ENCODE data around the gene BCL2L13.
"Not testable (repeated sequence)": the region's sequence is repeated elsewhere in the genome, so short reads cannot be mapped to it uniquely, and the experiment has no call there.

Gene BCL2L13

DNA sequence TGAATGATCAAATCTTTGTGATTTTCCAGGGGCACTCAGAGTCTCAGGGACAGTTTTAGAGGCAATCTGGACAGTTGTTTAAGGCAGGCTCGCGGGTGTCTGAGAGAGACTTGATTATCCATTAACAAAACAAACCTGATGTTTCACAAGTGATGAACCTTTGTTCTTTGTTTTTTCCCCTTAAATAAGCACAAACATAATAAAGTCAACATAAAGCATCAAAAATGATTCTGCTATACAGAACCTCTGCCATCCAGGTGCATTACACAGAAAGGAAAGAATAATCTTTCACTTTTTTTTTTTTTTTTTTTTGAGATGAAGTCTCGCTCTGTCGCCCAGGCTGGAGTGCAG lies 122.6 kb downstream of the BCL2L13 start:
- no peak for DNase-seq (ENCODE audit: low spot score)

DNA sequence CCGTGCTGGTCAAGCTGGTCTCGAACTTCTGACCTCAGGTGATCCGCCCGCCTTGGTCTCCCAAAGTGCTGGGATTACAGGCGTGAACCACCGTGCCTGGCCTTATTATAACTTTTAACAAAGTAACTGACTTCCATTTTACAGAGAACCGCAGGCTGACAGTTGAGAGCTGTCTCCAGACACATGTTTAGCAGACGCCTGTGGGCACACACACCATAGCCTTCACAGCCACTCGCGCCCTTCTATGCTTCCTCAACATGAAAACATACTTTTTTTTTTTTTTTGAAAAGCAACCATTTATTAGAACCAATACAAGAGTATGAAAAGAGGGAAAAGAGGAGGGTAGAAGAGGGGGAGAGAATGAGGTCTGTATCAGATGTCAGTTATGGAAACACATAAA lies 124.9 kb downstream of the BCL2L13 start:
- DNase-seq (ENCODE audit: low spot score) = not testable (repeated sequence)

DNA sequence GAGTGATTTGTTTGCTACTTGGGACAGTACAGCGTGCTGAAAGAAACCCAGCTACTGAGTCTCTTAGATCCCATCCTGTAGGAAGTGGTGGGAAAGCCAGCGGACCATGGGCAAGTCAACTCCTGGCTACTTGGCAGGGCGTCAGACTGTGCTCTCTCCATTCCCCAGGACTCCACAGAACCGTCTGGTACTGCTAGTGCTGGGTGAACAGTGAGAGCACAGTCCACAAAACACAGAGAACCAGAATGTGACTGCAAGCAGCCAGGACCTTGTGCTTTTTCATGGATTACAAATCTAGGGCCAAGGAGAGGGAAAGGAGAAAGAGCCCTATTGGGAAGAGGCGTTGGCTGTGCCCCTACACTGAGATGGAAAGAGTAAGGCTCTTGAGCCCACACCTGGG lies 125.5 kb downstream of the BCL2L13 start:
- DNase-seq (ENCODE audit: low spot score) = no peak

DNA sequence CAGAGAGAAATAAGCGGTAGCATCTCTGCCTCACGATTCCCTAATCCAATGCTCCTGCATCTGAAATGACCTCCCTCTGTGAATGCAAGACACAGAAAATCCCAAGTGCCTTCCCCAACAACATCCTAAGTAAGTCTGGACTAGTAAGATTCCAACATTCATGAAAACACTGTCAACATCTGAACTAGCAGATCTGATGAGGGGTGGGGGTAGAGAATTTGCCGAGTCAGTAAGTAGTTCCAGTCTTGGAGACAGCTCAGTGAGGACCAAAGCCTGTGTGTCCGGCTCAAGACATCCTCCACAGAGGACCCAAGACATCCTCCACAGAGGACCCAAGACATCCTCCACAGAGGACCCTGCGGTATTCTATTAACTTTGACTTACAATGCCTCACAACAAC lies 126.3 kb downstream of the BCL2L13 start:
- DNase-seq (ENCODE audit: low spot score) = not testable (repeated sequence)

DNA sequence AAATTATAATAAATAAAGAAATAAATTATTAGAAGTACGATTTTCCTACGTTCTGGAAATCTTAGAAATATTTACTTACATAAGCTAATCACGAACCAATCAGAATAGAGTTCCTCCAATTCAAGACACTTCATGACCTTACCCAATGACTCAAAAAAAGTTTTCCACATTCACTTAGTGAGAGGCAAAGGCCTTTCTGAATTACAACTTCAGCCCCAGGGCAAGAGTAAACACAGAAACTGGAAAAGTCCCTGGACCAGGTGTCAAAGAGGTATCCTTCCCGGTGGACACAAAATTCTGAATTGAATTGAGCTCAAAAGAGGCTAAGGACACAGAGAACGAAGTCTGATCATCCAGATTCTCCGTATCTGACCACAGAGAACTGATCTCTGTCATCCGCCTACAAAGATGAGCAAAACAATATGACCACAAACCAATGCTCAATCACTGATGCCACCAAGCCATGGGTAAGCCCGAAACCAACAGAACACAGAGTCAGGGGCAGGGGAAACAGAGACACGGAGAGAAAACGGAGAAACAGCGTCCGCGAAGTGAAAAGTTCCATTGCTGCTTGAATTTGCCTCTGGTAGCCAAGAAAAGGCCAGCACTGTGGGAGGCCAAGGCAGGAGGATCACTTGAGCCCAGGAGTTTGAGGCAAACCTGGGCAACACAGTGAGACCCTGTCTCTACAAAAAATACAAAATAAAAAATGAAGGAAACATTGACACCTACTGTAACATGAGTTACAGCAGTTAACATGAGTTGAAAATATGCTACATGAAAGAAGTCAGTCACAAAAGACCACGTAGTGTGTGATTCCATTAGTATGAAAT lies 128.9 kb downstream of the BCL2L13 start:
- DNase-seq (ENCODE audit: low spot score) = no peak

DNA sequence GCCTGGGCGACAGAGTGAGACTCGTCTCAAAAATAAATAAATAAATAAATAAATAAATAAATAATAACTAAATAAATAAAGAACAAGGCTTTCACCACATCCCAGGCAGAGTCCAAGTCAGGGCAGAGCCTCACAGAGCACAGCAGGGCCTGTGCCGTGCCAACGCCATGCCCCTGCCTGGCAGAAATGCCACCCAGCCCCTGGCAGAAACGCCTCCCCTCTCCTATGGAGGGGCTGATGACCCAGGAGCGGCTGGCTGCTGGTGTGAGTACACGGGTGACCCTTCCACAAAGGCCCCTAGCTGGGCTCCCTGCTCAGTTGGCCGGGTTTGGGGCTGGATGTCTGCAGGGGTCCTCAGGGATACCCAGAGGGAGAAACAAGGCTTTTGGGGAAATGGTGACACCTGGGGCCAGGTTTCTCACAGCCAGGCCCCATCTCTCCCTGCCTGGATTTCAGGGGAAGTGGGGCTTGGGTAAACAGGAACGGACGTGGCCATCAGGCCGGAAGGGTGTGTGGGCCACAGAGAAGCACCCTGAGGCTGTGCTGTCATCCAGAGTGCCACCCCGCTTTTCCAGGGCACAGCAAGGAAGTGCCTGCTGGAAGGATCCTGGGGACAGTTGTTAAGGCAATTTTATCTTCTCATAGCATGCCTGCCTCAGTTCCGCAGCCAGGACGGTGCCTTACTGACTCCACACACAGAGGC lies 130.6 kb downstream of the BCL2L13 start:
- DNase-seq (ENCODE audit: low spot score) = no peak

DNA sequence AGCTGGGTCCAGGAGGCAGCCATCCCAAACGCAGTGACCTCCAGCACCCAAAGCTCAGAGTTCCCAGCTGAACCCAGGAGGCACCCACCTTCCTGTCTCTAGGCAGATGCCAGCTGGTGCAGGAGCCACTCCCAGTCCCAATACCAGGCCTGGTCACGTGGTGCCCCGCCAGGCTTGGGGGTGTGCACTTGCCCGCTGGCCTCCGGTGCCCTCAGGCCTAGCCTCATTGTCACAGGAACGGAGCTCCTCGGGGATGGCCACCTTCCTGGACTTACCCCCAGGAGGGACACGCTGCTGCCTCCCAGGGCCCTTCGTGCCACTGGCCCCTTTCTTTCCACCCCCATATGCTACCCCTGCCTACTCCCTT lies 131.1 kb downstream of the BCL2L13 start:
- DNase-seq (ENCODE audit: low spot score) = no peak

DNA sequence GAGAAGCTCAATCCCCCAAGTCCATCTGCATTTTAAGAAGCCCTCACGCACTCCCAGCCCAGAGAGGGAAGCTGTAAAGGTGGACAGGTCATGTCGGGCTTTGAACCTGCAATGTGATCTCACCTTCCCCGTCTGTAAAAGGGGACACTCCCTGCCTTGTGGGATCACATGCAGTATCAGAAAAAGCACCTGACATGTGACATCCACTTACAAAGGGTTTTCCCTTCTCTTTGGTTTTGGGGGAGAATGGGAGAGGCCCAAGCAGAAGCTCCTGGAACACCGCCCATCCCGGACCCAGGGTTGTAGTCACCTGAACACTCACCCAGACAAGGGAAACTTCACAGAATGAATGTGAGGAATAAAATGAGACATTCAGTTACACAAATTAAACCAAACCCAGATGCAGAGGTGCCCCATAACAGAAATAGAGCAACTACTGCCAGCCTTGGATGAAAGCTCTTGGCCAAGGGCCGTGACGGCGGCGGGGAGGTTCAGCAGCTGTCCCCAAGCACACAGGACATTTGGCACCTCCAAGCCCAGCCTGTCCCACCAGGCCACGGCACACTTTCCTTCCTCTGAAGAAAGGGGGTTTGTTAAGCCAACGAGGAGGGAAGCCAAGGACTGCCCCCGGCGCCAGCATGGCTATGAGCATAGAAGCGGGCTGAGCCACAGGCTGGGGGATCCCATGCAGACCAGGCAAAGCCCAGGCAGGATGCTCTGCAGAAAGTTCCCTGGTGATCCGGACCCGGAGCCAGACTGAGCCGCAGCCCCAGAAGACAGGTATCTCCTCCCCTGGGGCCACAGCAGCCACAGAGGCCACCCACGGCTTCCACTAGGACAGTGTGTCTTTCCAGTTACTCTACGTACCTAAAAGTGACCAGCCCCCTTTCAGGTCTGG lies 131.9 kb downstream of the BCL2L13 start:
- no peak for DNase-seq (ENCODE audit: low spot score)

DNA sequence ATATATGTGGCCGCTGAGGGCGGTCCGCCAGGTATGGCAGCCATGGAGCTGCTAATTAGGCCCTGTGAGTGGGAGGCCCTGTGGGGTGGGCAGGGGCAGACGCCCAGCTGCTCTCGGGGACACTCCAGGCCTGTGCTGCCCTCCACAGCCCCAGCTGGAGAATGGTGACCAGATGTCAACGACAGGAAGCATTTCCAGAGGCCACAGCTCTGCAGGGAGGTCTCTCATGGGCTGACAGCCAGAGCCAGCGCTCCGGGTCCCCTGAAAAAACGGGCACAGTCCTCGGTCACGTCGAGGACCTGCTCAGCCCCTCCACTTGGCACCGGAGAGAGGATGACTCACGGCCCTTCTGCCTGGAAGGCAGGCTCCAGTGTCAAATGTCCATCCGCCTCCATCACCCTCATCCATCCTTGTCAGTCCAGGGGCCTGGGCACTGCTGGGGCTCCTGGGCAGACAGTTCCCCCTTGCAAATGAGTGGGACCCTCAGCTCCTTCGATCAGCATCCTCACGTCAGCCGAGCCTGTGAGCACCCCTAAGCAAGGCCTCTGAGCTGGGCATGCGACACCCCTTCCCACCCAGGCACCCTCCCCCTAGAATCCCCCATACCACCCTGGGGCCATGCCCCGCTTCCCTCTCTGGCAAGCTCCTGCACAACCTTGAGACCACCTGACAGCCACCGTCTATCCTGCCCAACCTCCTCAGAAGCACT lies 133.8 kb downstream of the BCL2L13 start:
- DNase-seq (ENCODE audit: low spot score) = no peak

DNA sequence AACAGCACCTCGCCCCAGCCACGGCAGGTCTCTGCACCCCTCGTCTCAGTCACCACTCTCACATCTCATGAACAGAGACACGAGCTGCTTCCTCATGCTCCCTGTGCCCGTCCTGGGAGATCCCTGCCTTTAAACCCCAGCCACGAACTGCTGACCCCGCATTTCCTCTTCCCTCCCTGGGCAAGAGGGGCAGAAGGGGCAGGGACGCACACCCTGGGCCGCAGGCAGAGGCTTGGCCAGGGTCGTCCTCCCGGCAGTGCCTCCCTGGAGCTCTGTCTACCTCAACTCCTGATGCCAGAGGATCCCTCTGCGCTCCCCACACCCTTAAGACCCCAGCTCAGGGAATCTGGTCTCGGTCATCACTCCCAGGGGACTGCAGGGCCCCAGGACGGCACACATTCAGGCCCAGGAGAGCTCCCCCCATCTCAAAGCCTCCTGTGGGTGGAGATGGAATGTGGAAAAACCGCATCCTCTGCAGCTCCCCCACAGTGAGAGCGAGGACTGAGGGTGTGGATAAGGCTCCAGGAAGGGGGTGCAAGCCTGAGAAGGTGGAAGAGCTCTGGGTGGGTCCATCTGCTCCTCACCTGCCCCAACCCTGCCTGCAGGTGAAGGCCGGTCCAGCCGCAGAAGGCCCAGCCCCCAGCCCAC lies 134.5 kb downstream of the BCL2L13 start:
- peak; percentile 52 for DNase-seq (ENCODE audit: low spot score)

DNA sequence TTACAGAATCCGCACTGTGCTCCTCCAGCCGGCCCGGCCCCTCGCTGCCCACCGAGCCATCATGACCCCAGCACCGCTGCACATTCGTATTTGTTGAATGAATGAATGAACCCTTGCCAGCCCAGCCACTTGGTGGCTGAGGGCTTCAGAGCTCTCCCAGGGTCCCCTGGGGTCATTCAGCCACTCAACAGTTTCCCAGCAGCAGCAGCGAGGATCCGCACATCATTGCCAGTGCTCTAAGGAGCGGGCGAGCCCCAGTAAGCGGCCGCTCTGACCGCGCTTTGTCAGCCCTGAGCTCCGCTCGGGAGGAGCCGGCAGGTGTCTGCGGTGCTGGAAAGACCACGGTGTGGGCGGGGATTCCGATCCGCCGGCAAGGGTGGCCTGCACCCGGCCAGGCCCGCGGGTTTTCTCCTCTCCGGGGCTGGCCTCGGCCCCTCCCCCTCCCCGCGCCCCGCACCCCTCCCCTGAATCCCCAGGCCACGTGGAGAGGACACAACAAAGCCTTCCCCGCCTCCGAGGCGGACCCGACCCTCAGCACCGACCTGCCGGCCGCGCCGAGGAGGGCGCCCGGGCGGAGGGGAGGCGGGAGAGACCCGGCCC lies 135.1 kb downstream of the BCL2L13 start:
- peak; percentile 74 for DNase-seq (ENCODE audit: low spot score)

DNA sequence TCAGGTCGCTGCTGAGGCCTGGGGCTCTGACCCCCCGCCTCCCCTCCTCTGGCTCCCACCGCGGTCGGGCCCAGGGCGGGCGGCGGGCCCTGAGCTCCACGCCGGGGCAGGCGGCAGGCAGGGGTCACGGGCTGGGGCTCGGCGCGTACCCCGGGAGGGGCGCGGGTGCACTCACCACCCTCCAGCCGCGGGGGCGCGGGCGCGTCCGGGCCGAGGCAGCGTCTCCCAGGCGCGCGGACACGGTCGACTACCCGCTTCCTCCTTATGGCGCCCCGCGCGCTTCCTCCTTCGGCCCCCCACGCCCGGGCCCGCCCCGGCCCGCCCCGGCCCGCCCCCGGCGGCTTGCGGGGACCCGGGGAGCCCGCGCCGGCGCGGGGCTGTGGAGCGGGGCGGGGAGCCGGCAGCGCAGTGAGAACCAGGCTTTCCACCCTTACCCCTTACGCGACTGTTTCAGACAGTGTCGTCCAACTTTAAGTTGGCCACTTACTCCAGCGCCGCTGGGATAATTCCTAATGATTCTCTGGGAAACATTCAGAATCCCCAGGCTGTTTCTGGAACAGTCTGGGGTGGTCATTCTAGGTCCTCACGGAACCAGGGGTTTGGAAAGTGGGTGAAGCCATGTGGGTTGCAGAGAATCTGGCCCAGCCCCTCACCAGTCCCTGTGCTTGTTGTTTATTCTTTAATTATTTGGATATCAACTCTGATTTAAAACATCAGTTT lies 135.8 kb downstream of the BCL2L13 start, which contains the start of gene BID:
Gene BID, minus strand, starts transcription at position 264 of the 720 bp plus-strand sequence. CDS start 24,353 bp downstream, outside the sequence.
- peak; percentile 81 for DNase-seq (ENCODE audit: low spot score)

DNA sequence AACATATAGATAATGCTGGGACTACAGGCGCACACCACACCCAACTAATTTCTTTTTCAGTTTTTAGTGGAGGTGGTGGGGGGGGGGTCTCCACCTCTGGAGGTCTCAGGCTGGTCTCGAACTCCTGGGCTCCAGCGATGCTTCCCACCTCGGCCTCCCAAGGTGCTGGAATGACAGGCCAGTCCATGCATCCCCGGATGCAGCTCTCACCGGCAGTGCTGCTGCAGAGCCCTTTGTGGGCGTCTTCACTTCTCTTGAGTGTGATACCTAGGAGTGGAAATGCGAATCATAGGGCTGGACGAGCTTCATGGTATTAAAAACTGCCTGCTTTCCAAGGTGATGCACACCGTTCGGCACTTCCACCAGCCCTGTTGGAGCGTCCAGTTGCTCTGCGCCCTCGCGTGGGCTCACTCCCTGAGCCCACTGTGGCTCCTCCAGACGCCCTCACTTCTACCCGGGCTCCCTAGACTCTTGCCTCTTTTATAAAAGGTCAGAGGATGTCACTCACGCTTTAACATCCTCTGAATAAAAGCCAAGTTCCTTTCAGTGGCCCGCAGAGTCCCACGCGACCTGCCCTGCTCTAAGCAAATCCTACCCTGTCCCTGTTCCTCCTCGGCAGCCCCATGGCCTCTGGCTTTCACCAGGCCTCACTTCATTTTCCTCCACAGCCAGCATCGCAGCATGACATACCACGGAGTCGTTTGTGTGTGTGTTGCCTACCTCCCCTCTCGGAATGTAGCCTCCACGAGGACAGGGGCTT lies 136.5 kb downstream of the BCL2L13 start:
- no peak for DNase-seq (ENCODE audit: low spot score)

DNA sequence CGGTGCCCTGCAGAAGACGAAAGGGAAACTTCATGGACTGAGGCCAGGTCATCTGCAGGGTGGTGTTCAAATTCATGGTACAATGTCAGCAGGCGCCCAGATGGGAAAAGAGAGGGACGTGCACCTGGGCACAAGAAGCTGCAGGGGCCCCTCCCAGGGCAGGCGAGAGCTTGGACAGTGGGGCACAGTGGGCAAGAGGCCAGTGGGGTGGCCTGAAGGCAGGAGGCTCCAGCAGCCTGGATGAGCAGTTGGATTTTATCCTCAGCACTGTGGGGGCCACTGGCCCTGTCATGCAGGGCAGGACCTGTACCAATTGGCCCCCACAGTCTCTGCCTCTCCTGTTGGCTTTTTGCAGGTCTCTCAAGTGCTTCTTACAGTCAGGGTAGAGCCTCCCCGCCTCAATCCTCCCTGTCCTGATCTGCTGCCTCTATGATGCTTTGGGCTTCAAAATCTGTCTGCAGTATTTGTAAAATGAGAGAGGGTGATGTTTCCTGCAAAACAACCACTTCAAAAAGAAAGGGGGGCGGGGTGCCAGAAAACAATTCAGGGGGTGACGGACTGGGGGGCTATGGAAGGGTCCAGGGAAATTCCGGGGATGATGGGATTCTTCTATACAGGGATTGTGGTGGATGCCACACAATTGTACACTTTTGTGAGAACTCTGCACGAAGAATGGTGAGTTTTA lies 137.4 kb downstream of the BCL2L13 start:
- no peak for DNase-seq (ENCODE audit: low spot score)

DNA sequence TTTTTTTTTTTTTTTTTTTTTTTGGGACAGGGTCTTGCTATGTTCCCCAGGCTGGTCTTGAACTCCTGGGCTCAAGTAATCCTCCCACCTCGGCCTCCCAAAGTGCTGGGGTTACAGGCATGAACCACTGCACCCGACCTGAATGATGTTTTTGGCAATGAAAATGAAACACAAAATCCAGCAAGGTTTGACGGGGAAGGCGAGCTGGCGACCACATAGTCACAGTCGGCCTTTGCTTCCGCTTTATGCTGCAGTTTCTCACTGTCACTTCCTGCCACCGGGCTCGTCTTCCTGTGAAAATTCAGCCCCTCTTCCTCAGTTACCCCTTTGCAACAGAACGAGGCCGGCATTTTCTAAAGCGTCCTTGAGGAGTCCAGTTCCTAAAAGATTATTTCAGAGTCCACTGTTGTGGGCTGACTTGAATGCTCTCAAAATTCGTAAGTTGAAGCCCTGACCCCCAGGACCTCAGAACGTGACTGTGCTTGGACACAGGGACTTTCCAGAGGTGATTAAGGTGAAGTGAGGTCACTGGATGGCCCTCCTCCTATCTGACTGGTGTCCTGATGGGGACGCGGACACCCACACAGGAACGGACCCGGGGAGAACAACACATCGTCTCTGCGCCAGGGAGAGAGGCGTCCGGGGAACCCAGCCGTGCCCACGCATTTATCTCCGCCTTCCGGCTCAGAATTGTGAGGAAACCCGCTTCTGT lies 138.6 kb downstream of the BCL2L13 start:
- peak; percentile 82 for DNase-seq (ENCODE audit: low spot score)

DNA sequence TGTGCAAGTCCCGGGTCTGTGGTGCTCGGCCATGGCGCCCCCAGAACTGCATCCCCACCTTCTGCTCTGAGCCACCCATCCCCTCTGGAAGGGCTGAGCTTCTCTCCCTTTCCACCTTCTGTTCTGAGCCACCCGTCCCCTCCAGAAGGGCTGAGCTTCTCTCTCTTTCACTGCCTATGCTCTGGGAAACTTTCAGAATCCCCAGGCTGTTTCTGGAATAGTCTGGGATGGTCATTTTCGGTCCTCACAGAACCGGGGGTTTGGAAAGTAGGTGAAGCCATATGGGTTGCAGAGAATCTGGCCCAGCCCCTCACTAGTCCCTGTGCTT lies 139.1 kb downstream of the BCL2L13 start:
- no peak for DNase-seq (ENCODE audit: low spot score)

DNA sequence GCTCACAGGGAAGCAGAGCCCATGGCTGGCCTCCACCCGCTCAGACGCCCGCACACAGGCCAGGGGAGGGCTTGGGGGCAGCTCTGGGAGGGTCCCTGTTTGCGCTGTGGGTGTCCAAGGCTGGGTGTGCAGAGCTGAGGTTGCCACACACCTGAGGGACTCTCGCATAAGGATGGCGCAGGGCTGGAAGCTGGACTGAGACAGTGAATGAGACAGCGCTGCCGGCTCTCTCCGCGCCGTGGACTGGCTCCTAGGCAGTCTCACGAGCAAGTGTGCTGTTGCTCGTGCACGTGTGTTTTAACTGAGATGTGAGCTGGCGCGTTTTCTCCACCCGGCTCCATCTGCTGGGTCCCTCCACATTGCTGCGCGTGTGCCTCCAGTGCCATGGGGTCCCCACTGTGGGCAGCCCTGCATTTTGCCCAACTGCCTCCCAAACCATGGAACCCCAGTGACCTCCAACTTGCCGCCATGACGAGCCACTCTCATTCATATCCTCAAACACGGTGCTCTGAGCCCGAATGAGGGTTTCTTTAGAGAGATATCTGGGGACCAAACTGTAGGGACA lies 139.9 kb downstream of the BCL2L13 start:
- no peak for DNase-seq (ENCODE audit: low spot score)

Data from germinal center (tissue), 1 donor.